WTC11 (cell line): Measurements from ENCODE around the gene CYP2A6.
"Not testable (repeated sequence)": the region's sequence is repeated elsewhere in the genome, so short reads cannot be mapped to it uniquely, and the experiment has no call there.

Source experiments
- AFF4 ChIP-seq: sonication (generic); formaldehyde crosslinking; IDR thresholded peaks from 2 replicates; pipeline ENCODE4 v1.8.1; 2023; ENCODE audit warnings: mild to moderate bottlenecking, missing genetic modification reagents, borderline replicate concordance
- CBFB ChIP-seq: sonication (generic); formaldehyde crosslinking; IDR thresholded peaks from 2 replicates; pipeline ENCODE4 v1.8.1; 2022; ENCODE audit warnings: mild to moderate bottlenecking, low read depth, missing genetic modification reagents
- CTCF ChIP-seq: fragments of 200-600 bp; IDR thresholded peaks from 2 replicates; pipeline ENCODE4 v1.8.0; 2022; ENCODE audit warnings: antibody characterized with exemption
- E2F1 ChIP-seq: sonication (generic); formaldehyde crosslinking; IDR thresholded peaks from 2 replicates; pipeline ENCODE4 v1.8.0; 2022; ENCODE audit warnings: mild to moderate bottlenecking, missing genetic modification reagents
- ETV6 ChIP-seq: sonication (generic); formaldehyde crosslinking; IDR thresholded peaks from 2 replicates; pipeline ENCODE4 v1.8.1; 2022; ENCODE audit warnings: mild to moderate bottlenecking, missing genetic modification reagents
- MXD4 ChIP-seq: fragments of 250-450 bp; sonication (Bioruptor Pico); IDR thresholded peaks from 2 replicates; pipeline ENCODE4 v1.8.0; 2021; ENCODE audit warnings: mild to moderate bottlenecking, moderate library complexity, borderline replicate concordance
- NFE2L1 ChIP-seq: sonication (generic); formaldehyde crosslinking; IDR thresholded peaks from 2 replicates; pipeline ENCODE4 v1.8.1; 2023; ENCODE audit warnings: missing genetic modification reagents
- PREB ChIP-seq: sonication (generic); formaldehyde crosslinking; IDR thresholded peaks from 2 replicates; pipeline ENCODE4 v1.8.1; 2022; ENCODE audit warnings: mild to moderate bottlenecking, missing genetic modification reagents, moderate library complexity, borderline replicate concordance
- USF1 ChIP-seq: sonication (generic); formaldehyde crosslinking; IDR thresholded peaks from 2 replicates; pipeline ENCODE4 v1.8.0; 2022; ENCODE audit warnings: mild to moderate bottlenecking, missing genetic modification reagents

- not testable (repeated sequence) for TF ChIP-seq ETV6 (CRISPR knock-in tag); CBFB; NFE2L1; MXD4 (CRISPR knock-in tag); E2F1; PREB (CRISPR knock-in tag); CTCF; USF1 (CRISPR knock-in tag); AFF4 (CRISPR knock-in tag)
These were observed 46.9 kb upstream of the CYP2A6 start for GRCh38 chr19:40896843-40897789.
